Cardiac fibroblast (primary cell): ENCODE results near the gene RAB2B.
A peak's percentile ranks its signal among the peaks of the same experiment; 100 is the strongest.

ENCODE experiments used
- DNase-seq, 2 donors: peaks; one replicate each; pipeline versions ENCODE4 v3.0.0 to v3.0.0-alpha.2; 2010; ENCODE audit warnings: low read depth in 2 of 2
- H3K4me3 ChIP-seq, 2 donors: replicated peaks in 1 of 2; 1 replicate in 1 of 2; 2 replicates in 1 of 2; pipeline ENCODE4 v1.5.1; 2011; ENCODE audit warnings: low read depth in 2 of 2, low read length in 2 of 2, mild to moderate bottlenecking in 2 of 2, moderate library complexity in 1 of 2
- CTCF ChIP-seq: IDR thresholded peaks from one replicate; pipeline ENCODE4 v1.5.1; 2011; ENCODE audit warnings: low read depth, mild to moderate bottlenecking, low read length, inconsistent platforms

RAB2B gene

GRCh38 chr14:21476925-21477681 lies at the start of gene RAB2B, which contains the start of gene TOX4:
RAB2B (minus strand) TSS chr14:21476959; CDS start chr14:21476872, 87 bp downstream.
TOX4 (plus strand) TSS chr14:21477195; CDS start chr14:21477279, 84 bp downstream.
- peak; percentile 100 for TF ChIP-seq CTCF

GRCh38 chr14:21525962-21526671 lies 49.4 kb upstream of the RAB2B start, which contains the start of gene SALL2:
SALL2 (minus strand) TSS chr14:21526346; CDS start chr14:21526127, 219 bp downstream.
- peak; percentile 9 to 74 for DNase-seq
- no peak for TF ChIP-seq CTCF

More at GRCh38 chr14:21476925-21477681, at the start of gene RAB2B, which contains the start of gene TOX4:
- peak; percentile 99 for DNase-seq
- peak within 1 kb of the TSS; percentile 95 to 96 for H3K4me3 ChIP-seq

GRCh38 chr14:21525571-21525961 lies 48.8 kb upstream of the RAB2B start:
- DNase-seq, result peak in 1 of 2 donors; percentile 16
- no peak for TF ChIP-seq CTCF
- peak overlapping the region; percentile 59 to 73 for H3K4me3 ChIP-seq

More at GRCh38 chr14:21525962-21526671, 49.4 kb upstream of the RAB2B start, which contains the start of gene SALL2:
- H3K4me3 ChIP-seq, result peak within 1 kb of the TSS; percentile 59 to 73

GRCh38 chr14:21524575-21525490 lies 48.1 kb upstream of the RAB2B start:
- peak overlapping the region in 1 of 2 donors; percentile 73 for H3K4me3 ChIP-seq

GRCh38 chr14:21523203-21523602 lies 46.4 kb upstream of the RAB2B start:
- H3K4me3 ChIP-seq, result no peak overlapping the region
- no peak for TF ChIP-seq CTCF
- no peak for DNase-seq

More at GRCh38 chr14:21524575-21525490, 48.1 kb upstream of the RAB2B start:
- TF ChIP-seq CTCF, result no peak
- no peak for DNase-seq

GRCh38 chr14:21521501-21521900 lies 44.7 kb upstream of the RAB2B start:
- TF ChIP-seq CTCF, result no peak
- DNase-seq, result peak; percentile 77 to 92
- H3K4me3 ChIP-seq, result no peak overlapping the region
